Fibroblast of the aortic adventitia (primary cell): ENCODE data around the gene AMPD2. TPM values are rescaled to one million over a fixed set of nuclear protein-coding genes. Genes with fewer than 3 reads are reported as not detected.

ENCODE experiments used
- DNase-seq: peaks from one replicate; pipeline ENCODE4 v3.0.0-alpha.2; 2010; ENCODE audit warnings: low read depth
- H3K4me3 ChIP-seq: 2 replicates; pipeline ENCODE4 v1.5.1; 2011; ENCODE audit warnings: low read depth, mild to moderate bottlenecking, control low read depth, low read length, moderate library complexity
- CTCF ChIP-seq: IDR thresholded peaks from 2 replicates; pipeline ENCODE4 v1.5.1; 2011; ENCODE audit warnings: mild to moderate bottlenecking, low read length, control low read depth, inconsistent platforms; ENCODE audit not compliant: insufficient read depth
- total RNA-seq: library from RNA; depleted of rRNA; stranded (reverse); fragments of >200 nt; gene quantifications from 2 replicates; pipeline ENCODE4 v1.2.3, GENCODE V29; 2012; ENCODE audit warnings: low replicate concordance

Gene AMPD2
- total RNA-seq, 1 donor, result 67.2 TPM

DNA sequence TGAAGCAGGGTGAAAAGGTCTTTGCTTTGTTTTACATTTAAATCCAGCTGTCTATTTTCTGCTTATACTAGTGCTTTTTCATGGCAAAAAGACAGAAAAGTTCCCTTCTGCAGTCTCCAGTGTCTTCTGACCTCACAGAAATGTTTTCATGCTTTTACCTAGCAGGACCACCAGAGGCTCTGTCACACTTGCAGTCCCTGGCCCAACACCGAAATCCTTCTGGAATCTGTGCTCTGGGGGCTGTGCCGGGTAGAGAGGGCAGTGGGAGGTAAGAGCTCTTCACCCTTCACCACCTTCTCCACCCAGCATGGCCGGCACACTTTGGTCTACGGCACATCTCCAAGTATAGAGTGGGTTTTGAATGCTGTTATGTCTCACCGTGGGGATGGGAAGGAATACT, 21.0 kb upstream of the AMPD2 start:
- no peak overlapping the region for H3K4me3 ChIP-seq
- no peak for DNase-seq
- peak; percentile 18 for TF ChIP-seq CTCF

- no peak for TF ChIP-seq CTCF
- DNase-seq, result no peak
- H3K4me3 ChIP-seq, result no peak overlapping the region
These were observed 16.4 kb upstream of the AMPD2 start for GRCh38 chr1:109603229-109603628.

DNA sequence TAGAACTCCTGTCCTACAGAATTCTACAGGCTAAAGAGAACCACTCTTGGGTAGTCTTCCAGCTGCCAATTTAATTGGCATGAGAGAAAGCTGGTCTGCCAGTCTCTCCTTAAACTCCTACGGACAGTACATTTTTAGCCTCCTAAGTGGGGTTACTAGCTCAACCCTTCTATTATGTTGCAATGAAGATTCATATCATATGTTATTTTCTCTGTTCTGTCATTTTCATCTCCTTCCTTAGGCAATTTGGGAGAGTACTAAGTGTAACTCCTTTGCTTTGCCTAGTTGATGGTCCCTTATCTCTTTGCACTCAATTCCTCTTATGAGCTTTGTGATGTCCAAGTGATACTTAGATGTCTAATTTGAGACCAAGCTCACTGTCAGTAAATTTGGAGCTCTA, 14.3 kb upstream of the AMPD2 start:
- H3K4me3 ChIP-seq, result no peak overlapping the region
- no peak for DNase-seq
- no peak for TF ChIP-seq CTCF

- TF ChIP-seq CTCF, result no peak
- no peak for DNase-seq
- no peak overlapping the region for H3K4me3 ChIP-seq
These were observed 9.8 kb upstream of the AMPD2 start for GRCh38 chr1:109609881-109610280.

- DNase-seq, result no peak
- no peak for TF ChIP-seq CTCF
- no peak overlapping the region for H3K4me3 ChIP-seq
These were observed 8.9 kb upstream of the AMPD2 start for GRCh38 chr1:109610609-109611307.

GRCh38 chr1:109611308-109611990, 8.2 kb upstream of the AMPD2 start:
- H3K4me3 ChIP-seq, result no peak overlapping the region
- no peak for DNase-seq
- no peak for TF ChIP-seq CTCF
